IPS DF 4.7 (cell line): ENCODE data around the gene WNK1.
"Not testable (repeated sequence)": the region's sequence is repeated elsewhere in the genome, so short reads cannot be mapped to it uniquely, and the experiment has no call there.

Experiments
- DNase-seq: peaks from one replicate; pipeline ENCODE4 v3.0.0-alpha.2; 2013; ENCODE audit warnings: low spot score; ENCODE audit errors: extremely low read depth

The WNK1 gene

GRCh38 chr12:909861-910260, 157.5 kb downstream of the WNK1 start:
- no peak for DNase-seq

DNA sequence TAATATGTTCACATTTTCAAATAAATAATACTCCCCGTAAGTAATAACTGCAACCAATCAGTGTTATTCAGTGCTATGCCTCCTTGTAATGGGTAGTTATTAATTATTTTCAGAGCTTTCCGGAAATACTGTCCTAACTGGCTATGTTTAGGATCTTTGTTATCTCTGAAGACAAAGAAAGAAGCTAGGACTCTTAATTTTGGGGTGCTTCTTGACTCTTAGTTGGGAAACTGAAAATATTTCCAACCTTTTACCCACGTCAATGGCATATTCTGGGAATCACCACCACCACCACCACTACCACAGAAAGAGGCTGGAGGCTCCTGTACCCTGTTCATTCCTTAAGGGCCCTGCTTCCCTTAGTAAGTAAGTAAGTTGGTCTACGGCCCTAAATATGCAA, 158.0 kb downstream of the WNK1 start:
- no peak for DNase-seq

DNA sequence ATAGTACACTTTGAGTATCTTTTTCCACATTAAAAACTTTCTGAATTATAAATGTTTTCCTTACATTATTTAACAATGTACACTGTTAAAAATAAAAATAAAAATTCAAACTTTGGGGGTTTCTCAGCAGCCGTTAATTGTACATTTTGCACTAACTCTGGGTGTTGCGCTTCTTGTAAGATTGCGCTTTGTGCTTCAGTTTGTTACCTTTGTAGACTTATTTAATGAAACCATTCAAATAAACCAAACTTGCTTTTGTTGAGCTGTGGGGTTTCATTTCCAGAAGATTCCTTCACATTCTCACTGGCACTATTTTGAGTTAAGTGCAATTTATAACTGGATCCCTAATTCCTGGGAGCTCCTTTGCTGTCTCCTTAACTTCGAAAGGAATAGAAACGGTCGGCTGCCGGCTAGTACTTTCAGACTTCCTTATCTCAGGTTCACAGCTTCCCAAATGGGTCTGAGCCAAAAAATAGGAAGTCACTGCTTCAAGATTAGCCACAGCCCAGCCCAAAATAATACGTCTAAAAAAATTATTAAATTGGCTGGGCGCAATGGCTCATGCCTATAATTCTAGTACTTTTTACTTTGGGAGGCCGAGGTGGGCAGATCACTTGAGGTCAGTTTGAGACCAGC, 158.9 kb downstream of the WNK1 start:
- no peak for DNase-seq

- DNase-seq, result no peak
Observed at GRCh38 chr12:912466-913235, 160.3 kb downstream of the WNK1 start.

- DNase-seq, result no peak
Observed at GRCh38 chr12:913919-914698, 161.7 kb downstream of the WNK1 start.

DNA sequence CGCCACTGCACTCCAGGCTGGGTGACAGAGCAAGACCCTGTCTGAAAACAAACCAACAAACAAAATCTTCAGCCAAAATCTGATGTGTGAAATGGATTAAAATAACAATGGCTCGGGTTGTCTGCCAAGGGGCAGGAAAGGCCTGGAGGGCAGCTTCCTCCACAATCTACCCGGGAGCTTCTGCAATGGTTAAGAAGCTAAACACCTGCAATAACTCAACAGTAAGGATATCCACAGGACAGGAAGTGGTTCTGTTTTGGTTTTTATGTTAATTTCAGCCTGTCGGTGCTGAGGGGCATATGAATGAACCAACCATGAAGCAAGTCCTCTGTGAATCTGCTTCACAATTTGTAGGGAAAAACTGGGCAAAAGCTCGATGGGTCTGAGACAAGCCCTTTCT, 162.7 kb downstream of the WNK1 start:
- no peak for DNase-seq

DNA sequence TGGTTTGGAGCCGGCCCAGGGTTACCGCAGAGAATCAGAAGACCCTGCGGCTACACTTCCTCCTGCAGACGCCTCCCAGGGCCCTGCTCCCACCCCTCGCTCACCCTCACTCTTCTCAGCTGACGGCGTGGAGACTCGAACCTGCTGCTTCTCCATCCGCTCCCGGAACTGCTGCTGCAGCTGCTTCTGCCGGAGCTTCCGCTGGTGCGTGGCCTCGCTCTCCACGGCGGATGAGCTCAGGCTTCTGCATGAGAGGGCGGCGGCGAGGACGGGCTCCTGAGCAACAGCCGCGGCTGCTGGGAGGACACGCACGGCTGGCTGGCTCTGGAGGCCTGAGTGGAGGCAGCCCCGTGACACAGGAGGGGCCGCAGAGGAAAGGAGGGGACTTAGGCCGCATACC, 163.9 kb downstream of the WNK1 start:
- DNase-seq, result no peak

DNA sequence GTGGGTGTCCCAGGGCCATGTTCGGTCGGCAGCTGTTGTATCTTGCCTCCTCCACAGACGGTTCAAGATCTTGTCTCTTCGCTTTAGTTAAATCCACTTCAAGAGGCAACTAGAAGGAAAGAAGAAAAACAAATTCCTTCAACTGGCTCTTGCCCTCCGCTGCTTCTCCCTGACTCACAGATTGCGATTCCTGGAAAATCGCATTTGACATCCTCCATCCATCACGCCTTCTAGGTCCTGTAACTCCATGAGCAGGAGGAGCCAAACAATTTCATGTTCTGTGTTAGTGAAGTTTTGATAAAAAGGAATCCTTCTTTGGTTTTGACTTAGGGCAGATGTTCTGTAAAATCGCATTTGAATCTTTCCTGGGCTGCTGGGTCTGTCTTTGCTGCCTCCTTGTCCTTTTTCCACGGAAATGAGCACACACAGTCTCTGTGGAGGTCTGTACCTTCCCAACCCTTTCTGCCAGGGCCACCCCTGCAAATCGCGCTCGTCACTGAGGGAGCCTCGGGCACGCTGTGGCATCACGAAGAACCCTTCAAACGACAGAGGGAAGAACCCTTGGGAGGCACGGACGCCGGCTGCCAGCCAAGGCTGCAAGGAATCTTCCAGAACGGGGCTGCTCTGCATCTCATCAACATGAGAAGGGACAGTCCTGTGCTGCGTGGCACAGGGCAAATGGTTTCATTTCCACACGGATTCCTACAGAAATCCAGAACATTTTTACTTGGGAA, 164.5 kb downstream of the WNK1 start:
- no peak for DNase-seq

GRCh38 chr12:920676-921075, 168.3 kb downstream of the WNK1 start:
- no peak for DNase-seq

- DNase-seq, result no peak
Observed at GRCh38 chr12:922285-922684, 169.9 kb downstream of the WNK1 start.

- DNase-seq, result no peak
Observed at GRCh38 chr12:926641-927040, 174.3 kb downstream of the WNK1 start.

DNA sequence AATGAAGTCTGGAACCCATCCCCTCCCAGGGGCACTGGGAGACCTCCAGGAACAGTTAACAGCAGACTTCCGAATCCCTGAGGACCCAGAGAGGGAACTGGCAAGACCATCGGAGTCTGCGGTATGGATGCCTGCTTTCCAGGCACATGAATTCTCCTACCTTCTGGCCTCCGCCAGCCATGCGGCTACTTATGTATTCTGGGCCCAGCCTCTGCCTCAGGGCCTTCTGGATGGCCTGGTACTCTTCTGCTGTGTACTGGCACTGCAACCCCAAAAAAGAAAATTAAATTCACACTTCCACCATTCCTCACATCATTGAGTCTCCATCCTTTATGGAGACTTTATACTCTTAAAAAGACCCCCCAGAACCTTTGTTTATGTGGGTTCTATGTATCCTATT, 178.7 kb downstream of the WNK1 start:
- no peak for DNase-seq

DNA sequence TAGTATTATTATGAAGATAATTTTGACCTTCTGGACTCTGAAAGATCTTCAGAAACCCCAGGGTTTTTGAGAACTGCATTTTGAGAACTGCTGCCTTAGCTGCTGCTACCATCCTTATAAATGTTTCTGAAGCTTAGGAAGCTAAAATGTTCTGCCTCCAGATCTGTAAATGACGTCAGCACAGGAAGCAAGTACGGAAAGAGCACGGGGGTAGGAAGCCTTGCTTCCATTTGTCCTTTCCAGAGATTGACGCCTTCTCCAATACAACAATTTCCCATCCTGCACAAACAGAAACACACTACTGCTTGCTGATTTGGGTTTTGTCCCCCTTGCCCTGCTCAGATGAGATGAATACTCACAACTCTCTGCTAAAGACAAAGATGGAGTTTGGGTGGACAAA, 179.2 kb downstream of the WNK1 start:
- DNase-seq, result no peak

GRCh38 chr12:935891-936290, 183.5 kb downstream of the WNK1 start:
- not testable (repeated sequence) for DNase-seq

- no peak for DNase-seq
Observed at GRCh38 chr12:936377-937345, 184.3 kb downstream of the WNK1 start.

- no peak for DNase-seq
Observed at GRCh38 chr12:938810-939209, 186.4 kb downstream of the WNK1 start.

DNA sequence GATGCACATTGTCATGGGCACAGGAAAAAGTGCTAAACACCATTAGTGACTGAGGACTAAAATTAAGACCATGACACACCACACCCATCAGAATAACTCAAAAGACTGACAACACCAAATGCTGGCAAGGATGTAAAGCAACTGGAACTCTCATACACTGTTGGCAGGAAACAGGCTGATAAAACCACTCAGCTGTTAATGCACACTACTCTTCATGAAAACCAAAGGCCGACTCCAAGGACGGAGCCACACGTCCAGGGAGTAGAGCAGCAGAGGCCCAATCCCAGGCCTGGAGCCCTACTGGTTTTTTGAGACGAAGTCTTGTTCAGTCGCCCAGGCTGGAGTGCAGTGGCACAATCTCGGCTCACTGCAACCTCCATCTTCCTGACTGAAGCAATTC, 190.7 kb downstream of the WNK1 start:
- no peak for DNase-seq

DNA sequence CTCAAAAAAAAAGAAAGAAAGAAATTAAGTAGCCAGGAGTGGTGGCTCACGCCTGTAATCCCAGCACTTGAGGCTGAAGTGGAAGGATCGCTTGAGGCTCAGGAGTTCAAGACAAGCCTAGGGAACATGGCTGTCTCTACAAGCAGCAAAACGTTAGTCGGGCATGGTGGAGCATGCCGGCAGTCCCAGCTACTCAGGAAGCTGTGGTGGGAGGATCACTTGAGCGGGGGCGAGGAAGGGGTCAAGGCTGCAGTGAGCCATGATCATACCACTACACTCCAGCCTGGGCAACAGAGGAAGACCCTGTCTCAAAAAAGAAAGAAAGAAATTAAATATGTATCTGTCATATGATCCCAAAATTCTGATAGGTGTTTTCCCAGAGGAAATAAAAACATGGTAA, 191.8 kb downstream of the WNK1 start:
- no peak for DNase-seq

DNA sequence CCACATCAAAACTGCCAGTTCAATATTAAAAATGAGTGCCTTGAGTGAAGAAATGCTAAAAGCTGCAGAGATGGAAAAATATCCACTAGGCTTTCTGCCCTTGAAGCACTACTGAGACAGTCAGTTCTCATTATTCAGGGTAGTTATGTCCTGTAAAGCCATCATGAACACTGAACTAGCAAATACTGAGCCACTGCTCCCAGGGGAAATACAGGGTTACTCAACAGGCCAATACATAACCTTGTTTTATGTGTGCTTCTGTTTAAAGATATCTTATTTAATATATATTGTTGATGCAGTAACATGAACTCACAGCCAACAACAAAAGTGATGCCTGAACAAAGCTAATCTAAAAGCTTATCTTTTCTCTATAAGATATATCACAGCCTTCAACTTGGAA, 193.8 kb downstream of the WNK1 start:
- DNase-seq, result no peak

DNA sequence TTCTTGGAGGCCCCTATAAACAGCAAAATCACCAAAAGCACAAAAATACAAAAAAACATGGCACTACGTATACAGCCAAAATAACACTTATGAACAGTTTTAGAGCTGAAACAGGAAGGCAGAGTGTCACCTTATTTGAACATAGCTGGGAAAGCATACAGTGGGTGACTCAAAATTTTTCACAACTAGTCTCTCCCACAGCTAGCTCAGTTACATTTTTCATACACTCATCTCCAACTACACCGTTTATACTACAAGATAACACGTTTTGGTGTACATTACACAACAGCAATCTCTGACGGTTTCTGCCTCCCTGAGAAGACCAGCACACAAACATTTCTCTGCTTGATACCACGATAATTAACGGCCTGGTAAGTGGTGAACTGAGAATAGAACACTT, 194.3 kb downstream of the WNK1 start:
- DNase-seq, result no peak

GRCh38 chr12:948238-948637, 195.9 kb downstream of the WNK1 start:
- no peak for DNase-seq
